T-helper 9 cell (primary cell): ENCODE results near the gene SGSM1.

ENCODE experiments used
- DNase-seq: peaks from one replicate; pipeline ENCODE4 v3.0.0-alpha.2; 2020
- total RNA-seq, 2 donors: gene quantifications; one replicate each; lab custom pipeline; 2026; lab: John Stamatoyannopoulos, UW

The SGSM1 gene
- total RNA-seq = 2.7 to 3.4 reads per million in 2 donors

GRCh38 chr22:24805790-24806662 is at the start of gene SGSM1:
TSS of gene SGSM1 (plus strand) at chr22:24806211. CDS start at chr22:24806326, 115 bp downstream.
- peak; percentile 61 for DNase-seq

- peak; percentile 47 for DNase-seq
Observed at GRCh38 chr22:24758164-24758799, 47.7 kb upstream of the SGSM1 start.

GRCh38 chr22:24759765-24760164 is 46.2 kb upstream of the SGSM1 start:
- DNase-seq = no peak

DNA sequence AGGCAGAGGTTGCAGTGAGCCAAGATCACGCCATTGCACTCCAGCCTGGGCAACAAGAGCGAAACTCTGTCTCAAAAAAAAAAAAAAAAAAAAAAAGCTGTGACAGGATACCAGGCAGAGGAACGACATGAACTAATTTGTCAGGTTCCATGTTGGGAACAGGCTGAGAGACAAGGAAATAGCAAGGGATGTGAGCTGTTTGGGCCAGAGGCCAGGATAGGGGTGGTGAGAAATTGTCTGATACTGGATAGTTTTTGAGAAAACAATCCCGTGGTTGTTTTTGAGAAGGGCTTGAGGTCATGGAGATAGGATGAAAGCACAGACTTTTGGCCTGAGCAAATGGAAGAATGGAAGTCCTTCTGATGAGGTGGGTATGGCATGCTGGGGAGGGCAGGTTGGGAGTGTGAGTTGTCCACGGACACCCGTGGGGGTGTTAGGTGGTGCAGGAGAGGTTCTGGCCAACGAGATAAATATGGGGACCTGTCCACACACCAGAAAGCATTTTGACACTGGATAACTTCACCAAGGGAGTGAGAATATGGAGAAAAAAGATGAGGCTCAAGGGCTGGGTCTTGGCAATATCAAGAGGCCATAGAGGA is 45.2 kb upstream of the SGSM1 start:
- DNase-seq = no peak

GRCh38 chr22:24761888-24762675 is 43.9 kb upstream of the SGSM1 start:
- DNase-seq = no peak

DNA sequence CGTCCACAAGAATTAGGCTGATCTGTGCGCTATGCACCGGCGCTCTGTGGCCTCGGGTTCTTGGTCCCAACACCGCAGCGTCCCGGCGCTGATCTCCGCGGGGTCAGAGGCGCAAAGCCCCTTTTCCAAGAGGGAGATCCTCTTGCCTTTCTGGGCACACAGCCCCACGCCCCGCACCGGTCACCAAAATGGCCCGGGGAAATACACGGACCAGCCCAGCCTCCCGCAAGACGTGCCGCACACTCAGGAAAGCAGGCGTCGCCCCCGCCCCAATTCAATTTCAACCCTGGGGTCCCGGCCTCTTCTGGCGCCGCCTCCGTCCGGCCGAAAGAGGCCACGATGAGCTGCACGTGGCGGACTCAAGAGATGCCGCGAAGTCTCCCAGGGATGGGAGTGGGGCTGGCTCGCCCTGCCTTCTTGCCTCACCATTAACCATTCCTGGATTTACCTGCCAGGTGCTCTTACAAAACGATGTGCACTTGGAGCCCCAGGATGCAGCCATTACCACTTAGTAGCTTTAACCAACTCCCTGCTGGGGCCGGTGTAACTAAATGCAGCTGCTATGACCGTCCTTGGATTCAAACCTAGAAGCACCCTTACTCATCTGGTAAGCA is 42.0 kb upstream of the SGSM1 start:
- DNase-seq = no peak

DNA sequence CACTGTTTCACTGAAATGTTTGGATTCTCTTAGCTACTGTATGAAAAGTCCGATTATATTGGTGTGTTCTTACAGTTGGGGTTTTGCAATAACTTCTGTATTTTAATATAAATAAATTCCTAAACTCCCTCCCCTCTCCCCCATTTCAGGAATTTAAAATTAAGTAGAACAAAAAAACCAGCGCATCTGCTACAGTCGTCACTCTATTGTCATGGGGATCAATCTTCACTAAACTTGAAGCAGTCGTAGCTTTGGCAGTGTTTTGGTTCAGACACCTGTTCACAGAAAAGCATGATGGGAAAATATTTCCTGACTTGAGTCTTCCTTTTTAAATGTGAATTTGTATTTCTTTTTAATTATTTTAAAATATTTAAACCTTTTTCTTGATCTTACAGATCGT is 40.8 kb upstream of the SGSM1 start:
- no peak for DNase-seq

DNA sequence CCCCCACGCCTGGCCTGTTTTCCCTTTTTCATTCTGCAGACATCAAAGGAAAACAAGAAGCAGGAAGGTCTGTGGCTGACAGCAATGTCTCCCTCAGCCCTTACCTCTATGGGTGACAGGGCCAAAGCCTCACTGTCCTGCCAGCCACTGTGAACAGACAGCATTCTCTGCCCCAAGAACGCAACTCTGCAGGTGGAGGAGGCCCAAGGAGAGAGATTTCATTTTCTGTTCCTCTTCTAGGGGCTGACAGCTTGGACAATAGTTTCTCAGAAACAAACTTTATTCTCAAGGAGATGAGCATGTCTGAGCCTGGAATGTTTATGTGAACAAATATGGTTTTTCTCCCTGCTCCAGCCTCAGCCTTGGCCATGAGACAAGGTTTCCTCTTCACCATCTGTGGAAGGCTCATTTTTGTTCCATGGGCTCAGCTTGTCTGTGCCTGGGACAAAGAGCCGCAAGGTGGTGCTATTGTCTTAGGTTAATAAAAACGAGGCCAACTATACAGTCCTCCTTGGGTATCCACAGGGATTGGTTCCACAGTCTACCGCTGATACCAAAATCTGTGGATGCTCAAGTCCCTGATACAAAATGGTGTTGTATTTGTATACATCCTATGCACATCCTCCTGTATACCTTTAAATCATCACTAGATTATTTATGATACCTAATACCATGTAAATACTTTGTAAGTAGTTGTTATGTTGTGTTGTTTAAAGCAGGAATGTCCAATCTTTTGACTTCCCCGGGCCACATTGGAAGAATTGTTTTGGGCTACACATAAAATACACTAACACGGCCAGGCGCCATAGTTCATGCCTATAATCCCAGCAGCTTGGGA is 37.3 kb upstream of the SGSM1 start:
- DNase-seq = peak; percentile 36

- DNase-seq = no peak
Observed at GRCh38 chr22:24772493-24773220, 33.4 kb upstream of the SGSM1 start.

GRCh38 chr22:24775769-24776492 is 30.1 kb upstream of the SGSM1 start:
- no peak for DNase-seq

DNA sequence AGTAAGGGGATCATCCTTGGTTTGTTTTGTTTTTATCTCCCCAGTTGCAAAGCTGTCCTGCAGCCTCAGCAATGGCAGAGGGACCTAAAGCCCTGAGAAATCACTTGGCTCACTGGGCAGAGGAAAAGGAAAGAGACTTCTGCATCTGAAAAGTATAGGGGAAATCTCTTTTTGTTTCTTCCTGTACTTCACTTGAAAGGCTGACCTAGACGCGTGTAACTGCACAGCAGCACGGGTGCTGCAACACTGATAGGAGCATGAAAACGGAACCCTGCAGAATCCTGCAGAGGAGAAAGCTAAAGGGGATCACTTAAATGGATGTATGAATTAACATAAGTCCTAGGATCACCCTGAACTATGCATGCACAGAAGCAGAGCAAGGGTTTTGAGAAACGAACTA is 29.5 kb upstream of the SGSM1 start:
- DNase-seq = no peak

GRCh38 chr22:24789516-24789915 is 16.5 kb upstream of the SGSM1 start:
- DNase-seq = no peak

GRCh38 chr22:24791362-24791761 is 14.6 kb upstream of the SGSM1 start:
- DNase-seq = no peak

DNA sequence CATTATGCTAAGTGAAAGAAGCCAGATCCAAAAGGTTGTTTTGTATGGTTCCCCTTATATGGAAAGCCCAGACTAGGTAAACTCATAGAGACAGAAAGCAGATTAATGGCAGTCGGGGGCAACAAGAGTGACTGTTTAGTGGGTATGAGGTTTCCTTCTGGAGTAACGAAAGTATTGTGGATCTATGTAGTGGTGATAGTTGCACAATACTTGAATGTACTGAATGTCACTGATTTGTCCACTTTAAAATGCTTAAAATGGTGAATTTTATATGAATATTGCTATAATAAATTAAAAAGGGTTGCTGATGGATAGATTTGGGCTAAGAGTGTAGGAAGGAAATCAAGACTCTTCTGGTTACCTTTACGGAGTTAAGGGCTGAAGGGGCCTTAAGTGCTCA is 10.0 kb upstream of the SGSM1 start:
- no peak for DNase-seq

GRCh38 chr22:24796860-24797259 is 9.2 kb upstream of the SGSM1 start:
- DNase-seq = no peak

- DNase-seq = no peak
Observed at GRCh38 chr22:24801901-24802465, 4.0 kb upstream of the SGSM1 start.

DNA sequence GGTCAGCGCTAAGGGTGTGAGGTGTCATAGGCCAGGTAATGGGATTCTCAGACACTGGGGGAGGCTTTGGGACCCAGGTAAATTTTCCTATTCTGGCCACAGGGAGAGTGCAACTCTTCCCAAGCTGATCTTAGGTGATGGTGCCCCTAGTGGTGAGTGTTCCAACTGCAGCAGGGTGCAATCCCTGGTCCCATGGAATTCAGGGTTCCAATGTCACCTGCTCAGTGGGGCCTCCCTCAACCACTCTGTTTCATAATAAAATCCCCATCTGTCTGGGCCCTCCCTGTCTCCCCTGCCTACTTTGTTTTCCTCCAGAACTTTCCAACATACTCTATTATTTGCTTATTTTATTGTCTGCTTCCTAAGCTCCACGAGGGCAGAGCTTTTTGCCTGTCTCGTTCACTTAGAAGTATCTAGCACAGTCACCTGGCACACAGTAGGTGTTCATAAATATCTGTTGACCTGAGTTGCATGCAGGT is 2.9 kb upstream of the SGSM1 start:
- DNase-seq = peak; percentile 64

DNA sequence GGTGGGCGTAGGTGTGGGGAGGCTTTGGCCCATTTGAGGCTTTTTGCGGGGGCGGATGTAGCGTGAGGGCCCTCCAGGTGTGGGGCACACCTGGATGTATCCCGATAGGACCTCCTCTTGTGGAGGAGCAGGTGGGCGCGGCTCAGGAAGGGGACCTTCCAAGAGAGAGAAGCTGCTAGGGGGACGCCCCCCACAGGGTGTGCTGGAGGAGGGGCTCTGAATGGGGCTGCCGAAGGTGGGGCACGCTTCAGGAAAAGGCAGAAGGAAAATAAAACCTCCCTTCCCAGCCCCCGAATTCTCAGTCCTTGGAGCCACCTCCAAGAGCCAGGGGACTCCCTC is 621 bp downstream of the SGSM1 start:
- DNase-seq = no peak

- no peak for DNase-seq
Observed at GRCh38 chr22:24807284-24807950, 1.4 kb downstream of the SGSM1 start.
